ENCODE results near the gene HMGCS2.

The HMGCS2 gene

DNA sequence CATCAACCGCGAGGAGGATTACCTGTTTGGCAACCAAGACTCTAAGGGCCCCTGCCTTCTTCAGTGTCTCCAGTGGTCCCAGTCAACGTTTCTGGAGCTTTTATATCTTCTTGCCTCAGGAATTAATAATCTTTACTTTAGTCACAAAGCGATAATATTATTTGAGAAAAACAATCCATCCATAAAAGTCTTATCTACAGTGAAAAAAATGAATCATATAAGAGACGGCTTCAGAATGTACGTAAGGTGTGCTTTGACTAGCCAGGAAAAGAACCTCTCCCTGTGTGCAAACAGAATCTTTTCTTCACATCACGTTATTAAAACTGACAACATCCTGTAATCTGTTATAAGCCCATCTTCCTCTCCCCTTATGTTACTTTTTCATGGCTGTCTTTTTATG is 42.7 kb upstream of the HMGCS2 start, which contains the start of gene REG4:
Gene REG4 (minus strand): TSS at position 74 of the 400 bp plus-strand sequence. CDS start 2,691 bp downstream, outside the sequence.
- H3K4me3 ChIP-seq (replicated peaks in 1 of 2; ENCODE audit: low read depth in 2 of 2, low read length in 2 of 2) = no peak within 1 kb of the TSS
- no peak for DNase-seq (ENCODE audit: low read depth in 2 of 2)
- TF ChIP-seq, protein P1, sequence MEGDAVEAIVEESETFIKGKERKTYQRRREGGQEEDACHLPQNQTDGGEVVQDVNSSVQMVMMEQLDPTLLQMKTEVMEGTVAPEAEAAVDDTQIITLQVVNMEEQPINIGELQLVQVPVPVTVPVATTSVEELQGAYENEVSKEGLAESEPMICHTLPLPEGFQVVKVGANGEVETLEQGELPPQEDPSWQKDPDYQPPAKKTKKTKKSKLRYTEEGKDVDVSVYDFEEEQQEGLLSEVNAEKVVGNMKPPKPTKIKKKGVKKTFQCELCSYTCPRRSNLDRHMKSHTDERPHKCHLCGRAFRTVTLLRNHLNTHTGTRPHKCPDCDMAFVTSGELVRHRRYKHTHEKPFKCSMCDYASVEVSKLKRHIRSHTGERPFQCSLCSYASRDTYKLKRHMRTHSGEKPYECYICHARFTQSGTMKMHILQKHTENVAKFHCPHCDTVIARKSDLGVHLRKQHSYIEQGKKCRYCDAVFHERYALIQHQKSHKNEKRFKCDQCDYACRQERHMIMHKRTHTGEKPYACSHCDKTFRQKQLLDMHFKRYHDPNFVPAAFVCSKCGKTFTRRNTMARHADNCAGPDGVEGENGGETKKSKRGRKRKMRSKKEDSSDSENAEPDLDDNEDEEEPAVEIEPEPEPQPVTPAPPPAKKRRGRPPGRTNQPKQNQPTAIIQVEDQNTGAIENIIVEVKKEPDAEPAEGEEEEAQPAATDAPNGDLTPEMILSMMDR (IDR thresholded peaks at IDR 0.05; ENCODE audit: low read depth, low read length) = no peak

DNA sequence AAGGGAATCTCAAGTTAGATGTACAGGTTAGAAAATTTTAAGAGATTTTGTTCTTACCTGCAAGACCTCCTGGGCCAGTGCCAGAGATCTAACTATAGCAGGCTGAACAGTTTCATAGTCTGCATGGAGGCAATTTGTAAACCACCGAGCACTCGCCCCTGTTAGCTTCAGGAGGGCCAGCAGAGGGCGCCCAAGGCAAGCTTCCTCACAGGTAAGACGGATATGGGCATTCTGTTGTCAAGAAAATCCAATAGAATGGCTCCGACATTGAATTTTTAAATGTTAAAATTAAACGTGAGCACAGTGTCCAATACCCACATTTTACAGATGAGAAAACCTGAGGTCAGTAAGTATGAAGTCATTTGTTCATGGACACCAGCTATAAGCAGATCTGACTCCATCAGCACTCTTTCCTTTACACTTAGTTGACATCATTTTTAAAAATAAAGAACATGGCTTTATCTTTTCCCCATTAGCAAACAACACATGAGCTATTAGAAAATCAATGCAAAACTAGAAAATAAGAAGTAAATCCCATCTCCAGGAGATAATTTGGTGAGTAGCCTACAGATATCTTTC is 40.4 kb upstream of the HMGCS2 start:
- DNase-seq (ENCODE audit: low read depth in 2 of 2) = peak; percentile 80 to 81
- TF ChIP-seq, protein P1 (IDR thresholded peaks at IDR 0.05; ENCODE audit: low read depth, low read length) = peak; percentile 92
- H3K4me3 ChIP-seq (replicated peaks in 1 of 2; ENCODE audit: low read depth in 2 of 2, low read length in 2 of 2) = no peak overlapping the region

DNA sequence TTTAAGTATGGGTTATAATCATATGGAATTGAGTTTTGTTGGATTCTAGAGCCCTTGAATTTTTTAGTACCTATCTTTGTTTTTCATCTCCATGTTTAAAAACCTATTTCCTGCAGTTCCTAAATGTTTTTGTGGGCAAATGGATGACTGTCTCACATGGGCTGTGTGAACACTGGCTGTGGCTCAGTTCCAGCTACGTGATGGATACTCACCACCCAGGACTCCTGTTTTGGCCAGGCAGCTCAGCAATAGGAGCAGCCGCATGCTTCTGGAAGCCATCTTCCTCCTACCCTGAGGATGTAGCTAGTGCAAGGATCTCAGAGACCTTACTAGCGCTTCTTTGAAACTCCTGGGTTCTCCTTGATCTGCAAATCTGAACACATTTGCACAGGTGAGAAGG is 39.8 kb upstream of the HMGCS2 start:
- H3K4me3 ChIP-seq (replicated peaks in 1 of 2; ENCODE audit: low read depth in 2 of 2, low read length in 2 of 2) = no peak overlapping the region
- TF ChIP-seq, protein P1 (IDR thresholded peaks at IDR 0.05; ENCODE audit: low read depth, low read length) = no peak
- DNase-seq (ENCODE audit: low read depth in 2 of 2) = peak in 1 of 2 donors; percentile 17

DNA sequence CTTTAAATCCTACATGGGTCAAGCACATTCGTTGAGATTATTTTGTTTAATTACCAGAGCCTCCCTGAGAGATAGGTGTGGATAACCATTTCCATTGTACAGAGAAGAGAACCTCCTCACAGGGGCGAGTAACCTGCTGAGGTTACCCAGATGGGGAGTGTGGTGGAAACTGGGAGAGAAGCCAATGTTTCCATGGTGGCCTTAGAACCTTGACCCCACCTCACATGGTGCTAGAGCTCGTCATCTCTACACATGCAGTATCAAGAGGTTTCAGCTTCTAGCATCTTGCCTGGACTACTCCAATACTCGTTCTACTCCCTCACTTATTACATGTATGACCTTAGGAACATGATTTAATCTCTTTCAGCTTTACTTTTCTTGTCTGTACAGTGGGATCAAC is 37.8 kb upstream of the HMGCS2 start:
- H3K4me3 ChIP-seq (replicated peaks in 1 of 2; ENCODE audit: low read depth in 2 of 2, low read length in 2 of 2) = no peak overlapping the region
- no peak for DNase-seq (ENCODE audit: low read depth in 2 of 2)
- TF ChIP-seq, protein P1 (IDR thresholded peaks at IDR 0.05; ENCODE audit: low read depth, low read length) = no peak

DNA sequence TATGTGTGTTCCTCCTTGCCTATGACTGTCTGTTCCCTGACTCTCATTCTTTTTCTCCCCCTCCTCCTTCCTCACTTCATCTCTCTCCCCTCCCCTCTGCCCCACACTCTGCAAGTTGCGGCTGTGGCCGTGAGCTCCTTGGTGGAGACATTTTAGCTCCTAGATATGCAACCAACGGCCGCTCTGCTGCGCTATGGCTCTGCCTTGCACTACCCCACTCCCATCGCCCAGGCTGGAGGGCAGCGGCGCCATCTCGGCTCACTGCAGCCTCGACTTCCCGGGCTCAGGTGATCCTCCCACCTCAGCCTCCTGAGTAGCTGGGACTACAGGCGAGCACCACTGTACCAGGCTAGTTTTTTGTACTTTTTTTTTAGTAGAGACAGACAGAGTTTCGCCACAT is 37.0 kb upstream of the HMGCS2 start:
- DNase-seq (ENCODE audit: low read depth in 2 of 2) = no peak
- TF ChIP-seq, protein P1 (IDR thresholded peaks at IDR 0.05; ENCODE audit: low read depth, low read length) = no peak
- no peak overlapping the region for H3K4me3 ChIP-seq (replicated peaks in 1 of 2; ENCODE audit: low read depth in 2 of 2, low read length in 2 of 2)

DNA sequence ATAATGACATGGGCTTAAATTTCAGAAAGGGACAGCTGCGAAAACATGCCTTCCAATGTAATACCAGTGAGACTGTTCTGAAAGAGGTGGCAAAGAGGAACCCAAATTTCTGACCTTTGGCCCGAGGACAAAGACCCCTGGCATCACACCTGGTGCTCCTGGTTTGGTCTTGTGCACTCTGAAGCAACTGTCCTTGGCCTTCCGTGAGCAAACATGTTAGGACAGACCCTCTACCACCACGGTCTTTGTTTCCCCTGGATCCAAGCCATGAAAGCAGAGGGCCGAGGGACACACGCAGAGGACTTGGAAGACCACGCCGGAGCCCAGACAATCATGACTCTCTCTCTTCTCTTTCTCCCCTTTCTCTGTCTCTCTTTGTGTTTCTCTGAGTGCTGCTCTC is 36.5 kb upstream of the HMGCS2 start:
- TF ChIP-seq, protein P1 (IDR thresholded peaks at IDR 0.05; ENCODE audit: low read depth, low read length) = no peak
- no peak for DNase-seq (ENCODE audit: low read depth in 2 of 2)
- H3K4me3 ChIP-seq (replicated peaks in 1 of 2; ENCODE audit: low read depth in 2 of 2, low read length in 2 of 2) = no peak overlapping the region

All from cardiac fibroblast (primary cell).